GM12878 (cell line): ENCODE data around the gene CTNNA2.

Source experiments
- BRCA1 ChIP-seq: IDR thresholded peaks from 2 replicates; pipeline ENCODE4 v1.6.1; 2011; ENCODE audit warnings: low read depth, low read length, improper control_type of control experiment
- CBFB ChIP-seq: IDR thresholded peaks from 2 replicates; pipeline ENCODE4 v1.6.1; 2016; ENCODE audit warnings: antibody characterized with exemption, low read depth
- CTCF ChIP-seq, 3 experiments: IDR thresholded peaks in 2 of 3; conservative IDR thresholded peaks in 1 of 3; 2 replicates each; pipeline ENCODE4 v1.5.1; 2011; ENCODE audit warnings: low read depth in 3 of 3, low read length in 3 of 3, mild to moderate bottlenecking in 3 of 3, control low read depth in 2 of 3, moderate library complexity in 2 of 3, inconsistent platforms in 1 of 3, mixed read lengths in 1 of 3; ENCODE audit not compliant: control insufficient read depth in 2 of 3, insufficient read depth in 1 of 3; ENCODE audit errors: extremely low read depth in 1 of 3
- EGR1 ChIP-seq, 2 experiments: IDR thresholded peaks; 1 replicate in 1 of 2; 2 replicates in 1 of 2; pipeline ENCODE4 v1.6.1; 2011 to 2012; ENCODE audit warnings: low read depth in 2 of 2, low read length in 2 of 2, borderline replicate concordance in 1 of 2, mild to moderate bottlenecking in 1 of 2, moderate library complexity in 1 of 2
- FOXM1 ChIP-seq: IDR thresholded peaks from 2 replicates; pipeline ENCODE4 v1.6.1; 2012; ENCODE audit warnings: low read depth, mild to moderate bottlenecking, inconsistent platforms, low read length, moderate library complexity
- HDAC2 ChIP-seq: fragments of 200-600 bp; sonication (generic); IDR thresholded peaks from 2 replicates; pipeline ENCODE4 v1.6.1; 2017
- NBN ChIP-seq: fragments of 450-650 bp; IDR thresholded peaks from 2 replicates; pipeline ENCODE4 v1.6.1; 2016
- POLR2AphosphoS5 ChIP-seq: IDR thresholded peaks from 2 replicates; pipeline ENCODE4 v1.6.1; 2011; ENCODE audit warnings: mild to moderate bottlenecking, low read length, inconsistent platforms
- REST ChIP-seq: IDR thresholded peaks from 2 replicates; pipeline ENCODE4 v1.6.1; 2012; ENCODE audit warnings: mild to moderate bottlenecking, low read depth, low read length
- SUPT20H ChIP-seq: IDR thresholded peaks from 2 replicates; pipeline ENCODE4 v1.6.1; 2011; ENCODE audit warnings: low read depth, mild to moderate bottlenecking, low read length, moderate library complexity, borderline replicate concordance; ENCODE audit not compliant: control insufficient read depth
- TCF12 ChIP-seq: IDR thresholded peaks from 2 replicates; pipeline ENCODE4 v1.6.1; 2011; ENCODE audit warnings: low read depth, mild to moderate bottlenecking, low read length
- YY1 ChIP-seq: IDR thresholded peaks from 2 replicates; pipeline ENCODE4 v1.6.1; 2011; ENCODE audit warnings: low read depth, mild to moderate bottlenecking, low read length
- TF ChIP-seq, protein P1 (sequence below): fragments of 450-650 bp; IDR thresholded peaks from 2 replicates; pipeline ENCODE4 v1.6.1; 2017; ENCODE audit warnings: antibody characterized with exemption, mild to moderate bottlenecking, moderate library complexity
- TF ChIP-seq, protein P2 (sequence below): fragments of 450-650 bp; IDR thresholded peaks from 2 replicates; pipeline ENCODE4 v1.6.1; 2016; ENCODE audit warnings: mild to moderate bottlenecking

DNA sequence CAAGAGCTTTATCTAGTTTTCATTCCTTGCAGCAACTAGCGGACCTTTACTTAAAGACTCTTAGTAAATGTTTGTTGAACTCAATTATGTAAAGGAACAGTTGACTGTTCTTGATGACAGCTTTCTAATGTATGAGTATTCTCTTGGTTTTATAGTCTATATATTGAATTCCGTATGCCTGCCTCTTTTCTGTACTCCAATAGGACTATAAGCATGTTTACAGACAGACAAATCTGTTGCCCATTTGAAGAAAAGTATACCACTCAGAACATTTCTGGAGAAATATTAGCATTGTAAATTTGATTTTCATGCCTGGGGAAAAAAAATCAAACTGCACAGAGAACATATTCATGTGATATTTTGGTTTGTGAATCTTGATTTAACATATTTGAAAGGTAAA, 682.2 kb downstream of the CTNNA2 start:
- TF ChIP-seq EGR1 (IDR thresholded peaks at IDR 0.05; ENCODE audit: borderline replicate concordance in 1 of 2, low read depth in 2 of 2, low read length in 2 of 2) = no peak
- no peak for TF ChIP-seq CTCF (IDR thresholded peaks at IDR 0.05 in 2 of 3, conservative IDR thresholded peaks at IDR 0.05 in 1 of 3; ENCODE audit: control insufficient read depth in 2 of 3, extremely low read depth in 1 of 3, insufficient read depth in 1 of 3, low read depth in 3 of 3, low read length in 3 of 3)
- TF ChIP-seq, protein P1, sequence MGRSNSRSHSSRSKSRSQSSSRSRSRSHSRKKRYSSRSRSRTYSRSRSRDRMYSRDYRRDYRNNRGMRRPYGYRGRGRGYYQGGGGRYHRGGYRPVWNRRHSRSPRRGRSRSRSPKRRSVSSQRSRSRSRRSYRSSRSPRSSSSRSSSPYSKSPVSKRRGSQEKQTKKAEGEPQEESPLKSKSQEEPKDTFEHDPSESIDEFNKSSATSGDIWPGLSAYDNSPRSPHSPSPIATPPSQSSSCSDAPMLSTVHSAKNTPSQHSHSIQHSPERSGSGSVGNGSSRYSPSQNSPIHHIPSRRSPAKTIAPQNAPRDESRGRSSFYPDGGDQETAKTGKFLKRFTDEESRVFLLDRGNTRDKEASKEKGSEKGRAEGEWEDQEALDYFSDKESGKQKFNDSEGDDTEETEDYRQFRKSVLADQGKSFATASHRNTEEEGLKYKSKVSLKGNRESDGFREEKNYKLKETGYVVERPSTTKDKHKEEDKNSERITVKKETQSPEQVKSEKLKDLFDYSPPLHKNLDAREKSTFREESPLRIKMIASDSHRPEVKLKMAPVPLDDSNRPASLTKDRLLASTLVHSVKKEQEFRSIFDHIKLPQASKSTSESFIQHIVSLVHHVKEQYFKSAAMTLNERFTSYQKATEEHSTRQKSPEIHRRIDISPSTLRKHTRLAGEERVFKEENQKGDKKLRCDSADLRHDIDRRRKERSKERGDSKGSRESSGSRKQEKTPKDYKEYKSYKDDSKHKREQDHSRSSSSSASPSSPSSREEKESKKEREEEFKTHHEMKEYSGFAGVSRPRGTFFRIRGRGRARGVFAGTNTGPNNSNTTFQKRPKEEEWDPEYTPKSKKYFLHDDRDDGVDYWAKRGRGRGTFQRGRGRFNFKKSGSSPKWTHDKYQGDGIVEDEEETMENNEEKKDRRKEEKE = no peak
- no peak for TF ChIP-seq REST
- TF ChIP-seq SUPT20H = no peak
- TF ChIP-seq FOXM1 = no peak
- no peak for TF ChIP-seq POLR2AphosphoS5
- no peak for TF ChIP-seq YY1
- TF ChIP-seq HDAC2 = no peak
- TF ChIP-seq, protein P2, sequence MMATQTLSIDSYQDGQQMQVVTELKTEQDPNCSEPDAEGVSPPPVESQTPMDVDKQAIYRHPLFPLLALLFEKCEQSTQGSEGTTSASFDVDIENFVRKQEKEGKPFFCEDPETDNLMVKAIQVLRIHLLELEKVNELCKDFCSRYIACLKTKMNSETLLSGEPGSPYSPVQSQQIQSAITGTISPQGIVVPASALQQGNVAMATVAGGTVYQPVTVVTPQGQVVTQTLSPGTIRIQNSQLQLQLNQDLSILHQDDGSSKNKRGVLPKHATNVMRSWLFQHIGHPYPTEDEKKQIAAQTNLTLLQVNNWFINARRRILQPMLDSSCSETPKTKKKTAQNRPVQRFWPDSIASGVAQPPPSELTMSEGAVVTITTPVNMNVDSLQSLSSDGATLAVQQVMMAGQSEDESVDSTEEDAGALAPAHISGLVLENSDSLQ = no peak
- no peak for TF ChIP-seq CBFB
- TF ChIP-seq BRCA1 = no peak
- TF ChIP-seq NBN = no peak
- TF ChIP-seq TCF12 = no peak
